GM18498 (cell line): ENCODE data around the gene ELOVL3.
A peak's percentile ranks its signal among the peaks of the same experiment; 100 is the strongest.

Experiments used
- ATAC-seq: cut with Tn5 transposase; IDR thresholded peaks from one replicate; pipeline ENCODE4 v1.9.1; 2021; ENCODE audit warnings: mild to moderate bottlenecking, moderate library complexity; ENCODE audit not compliant: unreplicated experiment

The ELOVL3 gene

GRCh38 chr10:102222797-102223196 lies 3.3 kb upstream of the ELOVL3 start:
- no peak for ATAC-seq

- no peak for ATAC-seq
These were observed 407 bp downstream of the ELOVL3 start for GRCh38 chr10:102226542-102226870.

GRCh38 chr10:102227050-102227449 lies 951 bp downstream of the ELOVL3 start:
- no peak for ATAC-seq

- ATAC-seq: no peak
These were observed 3.7 kb downstream of the ELOVL3 start for GRCh38 chr10:102229810-102230263.

GRCh38 chr10:102230264-102230860 lies 4.3 kb downstream of the ELOVL3 start:
- ATAC-seq: no peak

- ATAC-seq: no peak
These were observed 4.8 kb downstream of the ELOVL3 start for GRCh38 chr10:102230861-102231356.

- no peak for ATAC-seq
These were observed 5.5 kb downstream of the ELOVL3 start for GRCh38 chr10:102231357-102232318.

- ATAC-seq: no peak
These were observed 7.9 kb downstream of the ELOVL3 start for GRCh38 chr10:102233997-102234396.

GRCh38 chr10:102234888-102235597 lies 8.9 kb downstream of the ELOVL3 start:
- no peak for ATAC-seq

GRCh38 chr10:102235598-102235920 lies 9.5 kb downstream of the ELOVL3 start:
- ATAC-seq: no peak

GRCh38 chr10:102236006-102236405 lies 9.9 kb downstream of the ELOVL3 start:
- ATAC-seq: no peak

GRCh38 chr10:102237711-102238252 lies 11.7 kb downstream of the ELOVL3 start:
- no peak for ATAC-seq

GRCh38 chr10:102240467-102241031 lies 14.4 kb downstream of the ELOVL3 start:
- ATAC-seq: no peak

- ATAC-seq: no peak
These were observed 14.9 kb downstream of the ELOVL3 start for GRCh38 chr10:102241032-102241443.

- peak; percentile 34 for ATAC-seq
These were observed 15.5 kb downstream of the ELOVL3 start, which contains the start of gene PITX3 for GRCh38 chr10:102241444-102242117. TSS of gene PITX3 (minus strand) at chr10:102241512. CDS start at chr10:102232080, 9,432 bp downstream.

GRCh38 chr10:102242118-102242485 lies 16.0 kb downstream of the ELOVL3 start:
- ATAC-seq: no peak

GRCh38 chr10:102243309-102243708 lies 17.2 kb downstream of the ELOVL3 start:
- no peak for ATAC-seq

GRCh38 chr10:102245082-102245931 lies 19.2 kb downstream of the ELOVL3 start, which contains the start of gene GBF1:
TSS of gene GBF1 (plus strand) at chr10:102245532. CDS start at chr10:102258939, 13,407 bp downstream.
- peak; percentile 91 for ATAC-seq

- ATAC-seq: no peak
These were observed 19.8 kb downstream of the ELOVL3 start for GRCh38 chr10:102245932-102246251.
